ENCODE results near the gene ARF1.

ARF1 gene

DNA sequence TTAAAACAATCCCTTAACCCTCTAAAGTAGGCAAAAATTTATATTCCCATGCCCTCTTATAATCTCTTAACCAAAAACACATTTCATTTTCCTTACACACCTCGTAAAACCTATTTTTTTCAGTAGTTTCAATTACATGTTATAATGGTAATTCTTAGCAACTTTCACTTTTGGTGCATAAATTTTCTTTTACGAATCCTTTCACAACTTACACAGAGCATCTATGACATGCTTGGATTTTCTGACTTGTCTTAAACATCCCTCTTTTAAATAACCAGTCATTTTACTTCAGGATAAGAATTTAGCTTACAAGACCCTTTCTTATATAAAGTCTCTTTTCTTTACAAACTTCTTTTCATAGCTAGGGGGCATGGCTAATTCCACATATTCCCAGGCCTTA is 35.5 kb downstream of the ARF1 start:
- DNase-seq, result no peak
- H3K36me3 Mint-ChIP-seq (ENCODE audit: low read depth), result peaks cover 9% of the 10 kb centered on the region
- TF ChIP-seq, protein P1, sequence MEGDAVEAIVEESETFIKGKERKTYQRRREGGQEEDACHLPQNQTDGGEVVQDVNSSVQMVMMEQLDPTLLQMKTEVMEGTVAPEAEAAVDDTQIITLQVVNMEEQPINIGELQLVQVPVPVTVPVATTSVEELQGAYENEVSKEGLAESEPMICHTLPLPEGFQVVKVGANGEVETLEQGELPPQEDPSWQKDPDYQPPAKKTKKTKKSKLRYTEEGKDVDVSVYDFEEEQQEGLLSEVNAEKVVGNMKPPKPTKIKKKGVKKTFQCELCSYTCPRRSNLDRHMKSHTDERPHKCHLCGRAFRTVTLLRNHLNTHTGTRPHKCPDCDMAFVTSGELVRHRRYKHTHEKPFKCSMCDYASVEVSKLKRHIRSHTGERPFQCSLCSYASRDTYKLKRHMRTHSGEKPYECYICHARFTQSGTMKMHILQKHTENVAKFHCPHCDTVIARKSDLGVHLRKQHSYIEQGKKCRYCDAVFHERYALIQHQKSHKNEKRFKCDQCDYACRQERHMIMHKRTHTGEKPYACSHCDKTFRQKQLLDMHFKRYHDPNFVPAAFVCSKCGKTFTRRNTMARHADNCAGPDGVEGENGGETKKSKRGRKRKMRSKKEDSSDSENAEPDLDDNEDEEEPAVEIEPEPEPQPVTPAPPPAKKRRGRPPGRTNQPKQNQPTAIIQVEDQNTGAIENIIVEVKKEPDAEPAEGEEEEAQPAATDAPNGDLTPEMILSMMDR (IDR thresholded peaks at IDR 0.05), result no peak
- H3K4me1 Mint-ChIP-seq, result no peaks in the 10 kb centered on the region
- no peak overlapping the region for H3K27ac Mint-ChIP-seq
- H3K9me3 Mint-ChIP-seq, result peaks cover 61% of the 10 kb centered on the region
- no peak overlapping the region for H3K4me3 Mint-ChIP-seq
- peaks cover 48% of the 10 kb centered on the region for H3K27me3 Mint-ChIP-seq (ENCODE audit: low read depth, poor library complexity)

DNA sequence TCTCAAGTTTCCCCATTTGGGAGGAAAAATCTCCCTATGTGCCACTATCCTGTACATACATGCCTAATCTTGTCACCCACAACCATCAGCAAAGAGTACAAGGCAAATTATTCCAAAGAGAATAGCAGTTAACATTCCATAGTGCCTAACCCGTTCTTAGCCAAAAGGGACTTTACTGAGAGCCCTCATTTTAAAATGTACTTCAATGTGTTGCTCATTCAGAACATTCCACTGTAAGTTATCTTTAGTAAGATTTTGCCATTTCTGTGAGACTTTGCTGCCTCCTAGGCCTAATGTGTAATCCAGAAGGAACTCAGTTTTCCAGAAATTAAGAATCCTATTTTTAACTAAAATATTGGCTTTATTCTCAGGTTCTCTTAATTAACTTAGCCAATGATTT is 37.8 kb downstream of the ARF1 start:
- TF ChIP-seq, protein P1 (IDR thresholded peaks at IDR 0.05), result no peak
- no peaks in the 10 kb centered on the region for H3K4me1 Mint-ChIP-seq
- no peak overlapping the region for H3K4me3 Mint-ChIP-seq
- H3K27ac Mint-ChIP-seq, result no peak overlapping the region
- peaks cover 55% of the 10 kb centered on the region for H3K9me3 Mint-ChIP-seq
- no peak for DNase-seq
- peaks cover 60% of the 10 kb centered on the region for H3K27me3 Mint-ChIP-seq (ENCODE audit: low read depth, poor library complexity)
- peaks cover 9% of the 10 kb centered on the region for H3K36me3 Mint-ChIP-seq (ENCODE audit: low read depth)

DNA sequence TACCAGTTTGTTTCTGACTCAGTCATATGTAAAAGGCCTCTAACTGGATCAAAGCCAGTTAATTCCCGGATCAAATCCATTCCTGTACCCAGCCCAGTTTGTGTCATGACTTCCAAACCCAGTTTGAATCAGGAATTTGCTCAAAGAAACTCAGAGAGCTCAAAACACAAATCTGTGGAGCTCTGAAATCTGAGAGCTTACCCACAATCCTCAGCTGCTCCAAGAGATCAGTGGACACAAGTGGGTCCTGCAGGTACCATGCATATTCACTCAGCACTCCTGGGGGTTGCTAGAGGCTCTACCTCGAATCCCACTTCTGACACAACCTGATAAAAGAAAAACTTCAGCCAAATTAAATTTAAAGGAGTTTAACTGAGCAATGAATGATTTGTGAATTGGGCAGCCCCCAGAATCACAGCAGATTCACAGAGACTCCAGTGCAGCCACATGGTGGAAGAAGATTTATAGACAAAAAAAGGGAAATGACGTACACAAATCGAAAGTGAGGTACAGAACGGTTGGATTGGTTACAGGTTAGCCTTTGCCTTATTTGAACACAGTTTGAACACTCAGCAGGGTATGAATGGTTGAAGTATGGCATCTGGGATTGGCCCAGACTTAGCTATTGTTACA is 38.5 kb downstream of the ARF1 start:
- no peak for DNase-seq
- Mint-ChIP-seq H3K4me3 (no peak overlapping the region), H3K27me3 (ENCODE audit: low read depth, poor library complexity) (peaks cover 65% of the 10 kb centered on the region), H3K9me3 (peaks cover 49% of the 10 kb centered on the region), H3K36me3 (ENCODE audit: low read depth) (peaks cover 9% of the 10 kb centered on the region), H3K27ac (no peak overlapping the region), H3K4me1 (no peaks in the 10 kb centered on the region)
- TF ChIP-seq, protein P1 (IDR thresholded peaks at IDR 0.05), result no peak

DNA sequence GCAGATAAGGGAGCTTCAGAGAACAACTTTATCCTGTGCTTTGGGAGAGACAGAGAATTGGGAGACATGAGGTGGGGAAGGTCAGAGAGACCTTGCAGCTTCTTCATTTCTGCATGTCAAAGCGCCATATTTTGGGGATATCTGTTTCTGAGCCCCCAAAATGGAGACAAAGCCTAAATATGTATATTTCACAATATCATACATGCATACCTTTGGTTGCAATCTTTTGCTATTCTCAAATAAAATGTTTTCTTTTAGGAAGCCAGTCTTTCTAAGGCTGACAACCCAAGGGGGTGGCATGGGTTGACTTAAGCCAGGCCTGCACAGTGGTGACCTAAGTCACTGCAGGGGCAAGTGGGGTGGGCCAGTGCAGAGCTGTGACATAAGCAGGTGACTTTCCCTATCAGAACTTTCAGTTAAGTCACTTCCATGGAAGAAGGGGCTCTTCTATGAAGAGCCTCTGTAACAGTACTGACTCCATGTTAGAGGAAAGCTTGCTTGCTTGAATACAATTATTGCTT is 40.5 kb downstream of the ARF1 start:
- Mint-ChIP-seq H3K27ac (no peak overlapping the region), H3K27me3 (ENCODE audit: low read depth, poor library complexity) (peaks cover 77% of the 10 kb centered on the region), H3K36me3 (ENCODE audit: low read depth) (peaks cover 2% of the 10 kb centered on the region), H3K9me3 (peaks cover 32% of the 10 kb centered on the region), H3K4me3 (no peak overlapping the region), H3K4me1 (no peaks in the 10 kb centered on the region)
- TF ChIP-seq, protein P1 (IDR thresholded peaks at IDR 0.05), result no peak
- DNase-seq, result no peak

DNA sequence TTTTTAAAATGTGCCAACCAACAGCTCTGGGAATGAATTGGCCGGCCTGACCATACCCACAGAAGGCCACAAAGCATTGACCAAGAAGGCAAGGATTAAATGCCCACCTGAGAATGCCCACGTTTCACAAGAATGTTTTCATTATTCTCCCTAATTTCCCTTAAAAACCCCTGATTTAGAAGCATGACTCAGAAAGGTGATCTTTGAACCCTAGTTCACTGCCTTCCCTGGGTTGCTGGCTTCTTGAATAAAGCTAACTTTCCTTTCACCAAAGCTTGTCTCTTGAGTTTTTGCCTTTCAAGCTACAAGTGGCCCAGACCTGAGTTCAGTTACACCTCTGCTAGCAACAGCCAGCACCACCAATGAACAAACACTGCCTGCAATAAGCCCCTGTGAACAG is 41.0 kb downstream of the ARF1 start:
- TF ChIP-seq, protein P1 (IDR thresholded peaks at IDR 0.05), result no peak
- no peaks in the 10 kb centered on the region for H3K36me3 Mint-ChIP-seq (ENCODE audit: low read depth)
- H3K4me1 Mint-ChIP-seq, result no peaks in the 10 kb centered on the region
- H3K9me3 Mint-ChIP-seq, result peaks cover 28% of the 10 kb centered on the region
- H3K27me3 Mint-ChIP-seq (ENCODE audit: low read depth, poor library complexity), result peaks cover 80% of the 10 kb centered on the region
- H3K27ac Mint-ChIP-seq, result no peak overlapping the region
- no peak for DNase-seq
- H3K4me3 Mint-ChIP-seq, result no peak overlapping the region

DNA sequence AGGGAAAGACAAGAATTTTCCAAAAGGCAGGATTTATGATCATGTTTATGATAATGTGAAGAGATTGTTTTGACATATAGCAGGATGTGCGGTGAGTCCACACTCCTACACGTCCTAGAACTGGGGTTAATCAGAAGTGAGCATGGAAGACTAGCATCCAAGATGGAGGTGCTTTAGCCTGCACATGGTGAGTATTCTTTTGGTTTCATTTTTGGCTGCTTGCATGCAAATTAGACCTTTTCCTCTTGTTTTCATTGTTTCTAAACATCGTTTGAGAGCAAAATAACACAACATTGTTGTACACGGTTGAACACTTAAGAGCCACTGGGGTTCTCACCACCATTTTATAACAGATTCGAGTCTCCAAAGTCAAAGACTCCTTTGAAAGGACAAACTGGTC is 42.7 kb downstream of the ARF1 start:
- H3K4me3 Mint-ChIP-seq, result no peak overlapping the region
- peaks cover 92% of the 10 kb centered on the region for H3K27me3 Mint-ChIP-seq (ENCODE audit: low read depth, poor library complexity)
- peaks cover 12% of the 10 kb centered on the region for H3K9me3 Mint-ChIP-seq
- no peak overlapping the region for H3K27ac Mint-ChIP-seq
- H3K4me1 Mint-ChIP-seq, result no peaks in the 10 kb centered on the region
- TF ChIP-seq, protein P1 (IDR thresholded peaks at IDR 0.05), result no peak
- no peaks in the 10 kb centered on the region for H3K36me3 Mint-ChIP-seq (ENCODE audit: low read depth)
- no peak for DNase-seq

All from nephron progenitor cell (in vitro differentiated cells).